Stimulated activated CD8-positive, alpha-beta memory T cell treated with anti-CD3 and anti-CD28 coated beads, Interleukin-7, amount 100 ng/mL, for 24 hours (primary cell): ENCODE results near the gene RAD51B.
"Not testable (repeated sequence)": the region's sequence is repeated elsewhere in the genome, so short reads cannot be mapped to it uniquely, and the experiment has no call there.

Experiments used
- DNase-seq: peaks from one replicate; pipeline ENCODE4 v3.0.0-alpha.2; 2020; ENCODE audit warnings: low read depth

The RAD51B gene

DNA sequence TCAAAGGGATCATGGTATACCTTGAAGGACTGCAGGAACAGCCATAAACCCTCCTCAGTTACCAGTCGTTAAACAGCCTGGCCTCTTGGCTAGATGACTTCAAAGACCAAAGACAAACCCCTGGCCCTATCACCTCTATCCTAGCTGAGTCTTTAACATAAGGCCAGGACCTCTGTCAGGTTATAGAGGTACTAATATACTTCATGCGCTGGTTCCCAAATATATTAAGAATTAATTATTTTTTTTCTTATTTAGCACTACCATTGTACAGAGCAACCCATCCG is 459.8 kb downstream of the RAD51B start:
- no peak for DNase-seq

DNA sequence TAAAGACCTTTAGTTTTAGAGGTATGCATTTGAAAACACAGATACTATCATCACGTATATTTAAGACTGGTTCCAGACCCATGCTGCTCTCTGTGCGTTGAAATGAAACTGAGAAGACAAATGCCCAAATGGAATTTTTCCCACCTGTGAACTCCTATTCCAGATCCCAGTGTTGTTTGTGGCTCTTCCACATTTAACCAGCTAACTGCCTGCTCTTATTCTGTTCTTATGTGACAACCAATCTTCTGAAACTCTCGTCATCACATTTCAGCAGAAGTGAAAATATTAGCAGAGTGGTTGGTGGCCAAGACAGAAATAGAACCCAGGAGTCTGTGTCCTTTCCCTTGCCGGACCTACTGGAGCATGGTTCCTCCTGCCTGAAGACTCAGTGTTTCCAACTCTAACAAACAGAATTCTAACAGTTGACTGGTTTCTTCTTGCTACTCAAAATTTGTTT is 460.2 kb downstream of the RAD51B start:
- no peak for DNase-seq

DNA sequence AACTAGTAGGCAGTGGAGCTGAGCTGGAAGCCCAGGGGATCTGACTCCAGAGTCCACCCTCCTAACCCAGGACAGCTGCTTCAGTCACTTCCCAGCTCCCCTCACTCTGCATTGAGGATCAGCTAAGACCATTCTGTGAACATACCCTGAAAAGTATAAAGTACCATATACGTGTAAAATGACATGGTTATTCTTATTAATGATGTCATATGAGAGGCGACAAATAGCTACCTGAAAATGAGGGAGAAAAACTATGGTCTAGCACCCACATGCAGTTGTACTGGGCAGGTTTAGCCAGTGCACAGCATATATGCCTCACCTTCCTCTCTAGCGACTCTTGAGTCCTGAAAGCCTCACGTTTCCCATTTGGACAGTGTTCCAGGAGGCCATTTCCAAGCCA is 461.9 kb downstream of the RAD51B start:
- no peak for DNase-seq

DNA sequence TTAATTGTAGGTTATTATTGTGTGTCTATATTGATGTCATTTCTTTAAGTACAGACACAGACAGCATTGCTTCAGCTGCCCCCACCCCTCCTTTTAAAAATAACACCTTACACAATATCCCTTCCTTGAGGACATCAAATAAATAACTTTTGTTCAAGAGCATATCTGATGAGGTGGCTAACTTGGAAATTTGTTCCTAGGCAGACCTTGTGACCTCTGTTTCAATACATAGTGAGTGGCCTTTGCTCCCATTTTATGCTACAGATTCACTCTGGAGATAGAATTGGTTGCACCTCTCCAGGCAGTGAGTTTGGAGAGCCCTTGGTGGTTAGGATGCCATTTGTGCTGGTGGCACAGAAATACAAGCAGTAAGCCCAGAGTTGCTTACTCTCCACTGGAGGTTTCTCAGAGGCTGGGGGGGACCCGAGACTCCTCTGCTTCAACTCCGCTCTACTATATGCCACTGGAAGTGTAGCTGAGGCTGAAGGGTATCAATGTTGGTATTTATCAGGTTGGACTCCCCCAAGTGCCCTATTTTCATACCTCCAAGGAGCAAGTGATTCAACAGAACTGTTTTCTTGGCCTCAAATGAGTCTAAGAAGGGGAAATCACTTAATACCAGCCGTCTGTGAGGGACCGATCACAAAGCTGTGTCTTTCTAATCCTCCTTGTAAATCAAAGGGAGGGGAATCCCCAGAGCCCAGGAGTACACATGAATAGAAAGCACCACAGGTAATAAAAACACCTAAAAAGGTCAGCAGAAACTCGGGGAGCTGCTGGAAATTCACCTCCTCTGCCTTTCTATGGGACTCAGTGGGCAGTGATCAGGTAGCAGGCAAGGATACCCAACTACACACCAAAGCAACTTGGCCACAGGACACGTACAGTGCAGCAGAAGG is 463.1 kb downstream of the RAD51B start:
- DNase-seq = no peak

DNA sequence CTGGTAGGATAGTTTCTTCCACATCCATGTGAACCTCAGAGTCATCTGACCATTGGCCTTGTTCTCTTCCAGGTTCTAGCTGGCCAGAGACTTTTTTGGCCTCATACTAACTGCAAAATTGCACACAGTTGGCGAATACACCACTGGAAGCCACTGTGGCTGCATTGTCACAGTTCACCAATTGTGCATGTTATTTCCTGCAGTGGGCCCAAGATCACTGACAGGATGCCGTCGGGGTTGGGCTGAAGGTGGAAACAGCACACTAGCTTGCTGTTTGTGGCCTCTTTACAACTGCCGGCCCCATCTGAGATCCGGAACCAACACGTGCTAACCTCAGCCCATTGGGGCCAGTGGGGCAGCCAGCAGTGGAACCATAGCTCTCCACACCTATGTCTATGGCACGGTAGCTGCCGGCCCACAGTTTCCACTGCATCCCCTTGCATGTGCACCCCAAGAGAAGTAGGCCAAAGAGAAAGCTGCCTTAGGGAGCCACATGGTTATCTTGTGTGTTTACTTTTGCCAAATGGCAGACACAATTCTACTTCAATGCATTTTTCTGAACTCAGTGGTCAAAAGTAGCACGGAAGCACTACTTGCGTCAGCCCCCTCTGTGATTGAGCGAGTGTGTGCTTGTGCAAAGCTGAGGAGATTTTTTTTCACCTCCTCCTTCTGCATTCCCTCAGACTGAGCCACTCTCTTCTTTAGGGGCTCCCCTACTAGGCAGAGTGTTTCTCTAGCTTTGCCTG is 464.0 kb downstream of the RAD51B start:
- DNase-seq = peak; percentile 12

DNA sequence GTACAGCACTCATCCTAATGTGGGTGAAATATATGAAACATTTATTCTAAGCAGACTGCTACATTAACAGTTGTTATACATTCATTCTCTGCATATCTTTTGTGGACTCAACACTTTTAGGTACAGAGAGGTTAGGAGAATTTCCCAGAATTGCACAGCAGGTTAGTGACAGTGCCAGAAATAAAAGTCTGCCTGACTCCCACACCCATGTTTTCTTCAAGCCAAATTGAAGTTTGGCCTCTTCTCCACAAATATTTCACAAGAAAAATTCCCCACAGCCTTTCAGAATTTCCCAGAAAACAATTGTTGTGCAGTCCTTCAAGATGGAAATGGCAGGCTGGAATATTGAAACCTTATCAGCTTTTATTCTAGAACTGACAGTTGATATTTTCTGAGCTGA is 464.8 kb downstream of the RAD51B start:
- no peak for DNase-seq

DNA sequence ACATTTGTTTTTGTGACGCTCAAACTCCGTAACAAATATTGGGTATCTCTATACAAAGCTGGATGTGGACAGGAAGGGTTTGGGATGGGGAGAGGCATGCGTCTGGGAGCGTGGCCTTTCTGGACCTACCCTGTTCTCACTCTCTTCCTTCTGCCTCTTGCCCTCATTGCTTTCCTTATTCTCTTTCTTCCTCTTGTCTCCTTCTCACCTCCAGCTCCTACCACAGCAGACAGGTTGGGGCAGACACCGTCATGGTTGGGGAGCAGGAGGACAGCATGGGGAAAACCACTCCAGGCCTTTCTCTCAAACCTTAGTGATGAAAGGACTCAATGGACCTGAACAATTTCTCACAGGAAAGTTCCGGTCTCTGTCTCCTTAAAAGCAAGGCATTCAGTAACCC is 465.3 kb downstream of the RAD51B start:
- no peak for DNase-seq

DNA sequence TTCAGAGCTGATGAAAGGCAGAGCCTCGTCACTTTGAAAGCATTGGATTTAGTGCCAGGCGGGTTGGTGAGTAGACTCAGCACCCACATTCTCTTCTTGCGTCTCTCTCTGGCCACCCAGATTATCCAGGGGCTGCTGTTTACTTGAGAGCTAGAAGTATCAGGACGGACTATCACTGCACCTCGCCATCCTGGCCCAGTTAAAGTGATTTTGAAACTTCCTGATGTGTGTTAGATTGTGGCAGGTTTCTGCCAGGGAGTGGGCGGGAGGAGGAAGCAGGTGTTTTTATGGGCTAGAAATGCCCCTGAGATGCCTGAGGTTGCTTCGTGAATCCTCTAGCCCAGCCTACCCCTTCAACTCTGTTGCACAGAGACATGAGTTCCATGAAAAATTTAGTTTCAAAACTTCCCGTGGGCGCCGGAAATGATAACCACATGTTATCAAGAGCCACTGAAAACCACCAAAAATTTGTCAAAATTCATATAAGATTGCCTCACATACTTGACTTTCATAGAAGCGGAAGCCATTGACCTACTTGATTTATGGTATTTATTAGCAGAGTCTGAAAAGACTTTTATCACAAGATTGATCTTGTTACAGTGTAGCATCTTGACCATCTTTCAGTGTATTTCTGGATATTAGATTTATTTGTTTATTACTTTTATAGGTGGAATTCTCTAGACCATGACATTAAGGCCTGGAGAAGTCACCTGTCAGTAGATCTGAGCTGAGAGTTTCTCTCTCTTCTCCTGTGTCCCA is 466.0 kb downstream of the RAD51B start:
- peak; percentile 30 for DNase-seq

DNA sequence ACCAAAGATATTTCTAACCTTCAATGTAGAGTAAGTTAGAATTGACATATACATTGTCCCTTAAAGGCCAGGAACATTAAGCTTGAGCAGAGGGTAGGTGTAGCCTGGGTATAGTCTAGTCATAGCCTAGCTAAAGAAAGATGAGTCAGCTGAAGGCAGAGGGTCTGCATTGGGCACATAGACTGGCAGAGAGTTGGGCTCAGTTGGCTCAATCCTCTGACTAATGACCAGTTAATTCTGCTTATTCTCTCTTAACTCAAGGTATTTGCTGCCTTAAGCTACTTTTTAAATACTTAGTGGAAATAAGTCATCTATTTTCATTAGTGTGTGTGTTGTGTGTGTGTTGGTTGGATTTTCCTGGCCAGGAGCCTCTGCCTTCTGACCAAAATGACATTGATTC is 467.1 kb downstream of the RAD51B start:
- DNase-seq = no peak

DNA sequence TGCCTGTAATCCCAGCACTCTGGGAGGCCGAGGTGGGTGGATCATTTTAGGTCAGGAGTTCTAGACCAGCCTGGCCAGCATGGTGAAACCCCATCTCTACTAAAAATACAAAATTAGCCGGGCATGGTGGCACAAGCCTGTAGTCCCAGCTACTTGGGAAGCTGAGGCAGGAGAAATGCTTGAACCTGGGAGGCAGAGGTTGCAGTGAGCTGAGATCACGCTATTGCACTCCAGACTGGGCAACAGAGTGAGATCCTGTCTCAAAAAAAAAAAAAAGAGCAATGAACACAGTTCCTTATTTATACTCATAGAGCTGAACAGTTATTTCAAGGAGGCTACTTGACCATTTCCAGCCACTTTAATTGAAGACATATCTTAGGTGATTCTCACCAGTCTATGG is 469.9 kb downstream of the RAD51B start:
- DNase-seq = not testable (repeated sequence)

DNA sequence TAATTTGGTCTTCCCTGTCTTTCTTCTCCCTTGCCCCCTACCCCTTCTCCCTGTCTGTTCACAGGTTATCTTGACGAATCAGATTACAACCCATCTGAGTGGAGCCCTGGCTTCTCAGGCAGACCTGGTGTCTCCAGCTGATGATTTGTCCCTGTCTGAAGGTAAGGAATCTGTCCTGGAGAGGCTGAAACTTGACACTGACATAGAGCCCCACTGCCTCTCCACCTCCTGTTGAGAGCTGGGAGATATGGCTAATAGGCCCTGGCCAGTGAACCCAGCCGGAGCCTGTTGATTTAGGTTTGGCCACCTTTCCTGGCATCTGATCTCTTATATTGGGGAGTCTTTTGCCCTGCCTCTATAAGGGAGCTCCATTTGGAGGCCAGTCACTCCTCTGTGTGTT is 472.2 kb downstream of the RAD51B start:
- DNase-seq = no peak

DNA sequence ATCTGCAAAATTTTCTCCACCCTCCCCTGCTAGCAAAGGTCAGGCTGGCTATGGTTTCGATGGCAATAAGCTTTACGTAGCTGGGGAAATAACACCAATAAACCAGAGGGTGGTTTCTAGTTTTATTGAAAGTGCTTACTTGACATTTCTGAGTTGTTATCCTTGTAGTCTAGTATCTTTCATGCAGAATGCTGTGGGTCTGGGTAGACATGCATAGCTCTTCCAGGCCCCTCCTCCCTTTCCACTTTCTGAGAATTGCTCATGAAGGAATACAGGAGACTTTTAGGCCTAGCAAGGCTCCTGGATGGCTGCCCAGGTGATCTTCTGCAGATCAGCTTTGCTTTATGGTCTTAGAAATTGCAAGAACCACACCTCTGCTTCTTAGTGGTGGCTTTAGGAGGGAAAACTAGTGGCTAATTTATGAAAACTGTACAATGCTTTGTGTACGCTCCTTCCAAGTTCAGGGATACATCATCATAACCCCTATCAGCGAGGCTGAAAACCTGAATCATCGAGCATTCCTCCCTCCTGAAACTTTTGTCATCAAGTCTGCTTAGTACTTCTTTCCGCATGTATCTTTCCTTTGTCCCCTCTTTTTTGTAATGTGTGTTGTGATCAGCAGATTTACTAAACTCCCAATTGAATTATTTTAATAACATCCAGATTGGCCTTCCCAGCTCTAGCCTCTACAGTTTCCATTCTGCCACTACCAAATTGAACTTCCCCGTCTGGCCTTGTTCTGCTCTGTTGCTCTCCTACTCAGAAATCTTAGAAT is 473.0 kb downstream of the RAD51B start:
- DNase-seq = no peak

DNA sequence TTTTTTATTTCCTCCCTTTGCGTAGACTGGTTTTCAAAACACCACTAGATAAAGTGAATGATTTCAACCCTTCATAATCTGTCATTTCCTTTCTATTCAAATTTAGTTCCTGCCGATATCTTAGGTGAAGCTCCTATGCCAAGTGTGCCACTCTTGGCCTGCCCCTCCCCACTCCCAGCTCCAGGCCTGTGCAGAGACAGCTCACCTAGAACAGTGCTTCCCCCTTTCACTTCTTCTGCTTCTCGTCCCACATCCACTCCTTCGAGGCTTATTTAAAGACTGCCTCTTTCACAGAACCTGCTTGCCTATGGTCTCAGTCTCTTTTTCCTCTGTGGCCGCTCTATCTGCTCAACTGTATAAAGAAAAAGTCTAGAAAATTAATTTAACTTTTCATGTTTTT is 473.8 kb downstream of the RAD51B start:
- no peak for DNase-seq

DNA sequence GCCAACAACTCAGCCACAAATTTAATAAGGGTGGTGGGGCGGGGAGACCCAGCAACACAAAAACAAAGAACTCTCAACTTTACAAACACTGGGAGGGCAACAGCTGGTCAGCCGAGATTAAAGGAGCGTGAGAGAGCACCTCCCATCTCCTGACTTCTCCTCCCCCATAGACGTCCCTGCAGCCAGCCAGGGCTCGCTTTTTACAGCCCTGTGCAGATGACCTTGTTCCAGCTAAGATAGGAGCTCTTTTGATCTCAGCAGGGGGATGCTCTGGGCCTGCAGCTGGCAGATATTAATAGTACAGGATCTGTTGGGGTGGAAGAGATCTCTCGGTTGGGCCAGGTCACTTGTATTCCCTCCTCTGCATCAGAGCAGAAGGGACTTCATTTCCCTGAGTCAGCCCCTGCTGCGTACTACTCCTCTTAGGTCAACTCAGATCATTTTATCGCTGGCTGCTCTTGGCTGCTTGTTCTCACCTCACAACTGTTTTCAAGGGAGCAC is 475.8 kb downstream of the RAD51B start:
- no peak for DNase-seq

DNA sequence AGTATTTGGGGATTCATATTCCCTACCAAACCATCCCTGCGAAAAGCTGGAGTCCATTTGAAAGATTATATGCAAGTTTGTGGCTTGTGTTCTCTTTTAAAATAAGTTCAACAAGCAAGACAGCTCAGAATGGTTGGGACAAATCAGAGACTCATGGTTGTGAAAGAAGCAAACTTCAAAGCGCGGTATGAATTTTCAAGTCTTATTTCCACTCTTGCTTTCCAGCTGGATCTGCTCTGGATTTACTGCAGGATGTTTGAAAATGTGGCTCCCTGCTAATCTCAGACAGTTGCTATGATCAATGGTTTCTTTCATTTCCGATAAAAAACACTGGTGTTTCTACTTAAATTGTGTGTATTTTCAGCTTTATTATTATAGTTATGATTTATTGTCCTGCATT is 477.5 kb downstream of the RAD51B start:
- DNase-seq = no peak

DNA sequence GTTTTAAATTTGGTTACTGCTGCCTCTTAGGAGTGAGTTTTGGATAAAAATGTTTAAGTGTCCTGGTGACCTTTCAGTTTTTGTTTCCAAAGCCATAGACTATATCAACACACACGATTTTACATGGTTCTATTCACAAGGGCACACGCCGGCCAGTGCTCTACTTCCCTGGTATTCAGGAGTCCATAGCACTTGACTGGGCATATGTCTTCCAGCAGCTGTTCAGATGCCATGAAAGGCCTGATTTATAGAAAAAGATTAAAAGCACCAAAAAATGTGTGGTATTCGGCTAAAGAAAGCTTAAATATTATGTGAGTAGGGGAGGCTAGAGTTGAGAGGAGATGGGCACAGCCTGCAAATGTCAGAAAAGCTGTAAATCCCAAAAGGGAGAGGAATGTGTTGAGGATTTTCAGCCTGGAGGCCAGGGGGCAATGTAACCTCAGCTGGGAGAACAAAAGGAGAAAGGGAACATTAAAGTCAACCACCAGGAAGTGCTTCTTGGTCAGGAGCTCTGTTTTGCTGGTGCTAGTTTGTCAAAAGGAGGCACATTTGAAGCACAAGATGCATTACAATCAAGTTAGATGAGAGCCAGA is 478.4 kb downstream of the RAD51B start:
- DNase-seq = no peak

DNA sequence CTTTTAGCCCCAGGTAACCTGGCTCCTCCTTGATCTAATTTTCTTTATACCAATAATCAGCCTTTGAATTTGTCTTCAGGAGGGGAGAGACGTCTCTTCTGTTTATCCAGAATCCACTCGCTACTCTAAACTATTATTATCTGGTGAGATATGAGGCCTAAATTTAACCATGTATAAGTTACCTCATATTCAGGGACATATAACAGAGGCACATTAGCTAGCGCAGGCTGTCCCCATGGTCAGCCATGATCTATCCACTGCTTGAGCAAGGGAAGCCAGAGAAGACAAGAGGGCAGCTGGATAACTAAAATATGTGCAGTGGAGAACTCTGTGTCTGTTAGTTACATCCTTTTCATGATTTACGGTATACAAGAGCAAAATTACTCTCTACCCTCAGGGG is 481.0 kb downstream of the RAD51B start:
- DNase-seq = no peak

DNA sequence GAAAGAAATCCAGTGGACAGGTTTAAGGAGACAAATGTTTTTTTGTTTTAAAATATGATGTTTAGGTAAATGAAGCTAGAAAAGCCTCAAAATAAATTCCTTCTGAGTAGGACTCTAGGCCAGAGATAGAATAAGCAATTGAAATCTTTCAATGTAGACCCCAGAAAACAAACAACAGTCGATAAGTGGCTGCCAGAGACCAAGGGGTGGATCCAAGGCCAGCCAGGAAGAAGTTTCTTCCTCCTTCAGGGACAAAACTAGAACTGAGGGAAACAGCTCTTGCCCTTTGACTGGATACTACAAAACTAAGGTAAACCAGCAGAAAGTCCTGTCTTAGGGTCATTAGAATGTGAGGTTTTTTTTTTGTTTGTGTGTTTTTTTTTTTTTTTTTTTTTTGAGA is 481.6 kb downstream of the RAD51B start:
- no peak for DNase-seq

DNA sequence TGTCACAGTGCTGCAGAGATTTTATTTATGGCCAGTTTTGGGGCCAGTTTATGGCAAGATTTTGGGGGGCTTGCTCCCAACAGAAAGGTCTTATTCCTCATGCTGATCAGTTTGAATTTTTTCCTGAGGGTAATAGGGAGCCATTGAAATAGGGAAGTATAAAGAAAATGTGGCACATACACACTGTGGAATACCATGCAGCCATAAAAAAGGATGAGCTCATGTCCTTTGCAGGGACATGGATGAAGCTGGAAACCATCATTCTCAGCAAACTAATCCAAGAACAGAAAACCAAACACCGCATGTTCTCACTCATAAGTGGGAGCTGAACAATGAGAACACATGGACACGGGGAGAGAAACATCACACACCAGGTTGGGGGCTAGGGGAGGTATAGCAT is 483.4 kb downstream of the RAD51B start:
- not testable (repeated sequence) for DNase-seq

DNA sequence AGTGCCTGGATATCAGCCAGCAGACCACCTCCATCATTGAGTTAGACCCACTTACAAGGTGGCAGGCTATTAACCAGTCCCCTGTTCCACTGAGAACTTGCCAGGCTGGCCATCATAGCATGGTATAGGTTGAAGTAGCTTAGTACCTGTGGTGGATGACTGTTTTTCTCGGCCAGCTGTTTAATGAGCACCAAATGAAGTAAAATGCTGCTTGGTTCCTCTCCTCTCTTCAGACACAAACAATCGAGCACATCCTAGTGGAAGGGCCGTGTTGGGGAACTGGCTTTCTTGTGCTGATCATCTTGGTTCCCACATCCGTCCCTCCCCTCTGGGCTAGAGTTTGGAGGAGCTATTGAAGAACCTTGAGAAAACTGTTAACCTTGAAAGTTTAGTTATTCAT is 486.2 kb downstream of the RAD51B start:
- DNase-seq = no peak

DNA sequence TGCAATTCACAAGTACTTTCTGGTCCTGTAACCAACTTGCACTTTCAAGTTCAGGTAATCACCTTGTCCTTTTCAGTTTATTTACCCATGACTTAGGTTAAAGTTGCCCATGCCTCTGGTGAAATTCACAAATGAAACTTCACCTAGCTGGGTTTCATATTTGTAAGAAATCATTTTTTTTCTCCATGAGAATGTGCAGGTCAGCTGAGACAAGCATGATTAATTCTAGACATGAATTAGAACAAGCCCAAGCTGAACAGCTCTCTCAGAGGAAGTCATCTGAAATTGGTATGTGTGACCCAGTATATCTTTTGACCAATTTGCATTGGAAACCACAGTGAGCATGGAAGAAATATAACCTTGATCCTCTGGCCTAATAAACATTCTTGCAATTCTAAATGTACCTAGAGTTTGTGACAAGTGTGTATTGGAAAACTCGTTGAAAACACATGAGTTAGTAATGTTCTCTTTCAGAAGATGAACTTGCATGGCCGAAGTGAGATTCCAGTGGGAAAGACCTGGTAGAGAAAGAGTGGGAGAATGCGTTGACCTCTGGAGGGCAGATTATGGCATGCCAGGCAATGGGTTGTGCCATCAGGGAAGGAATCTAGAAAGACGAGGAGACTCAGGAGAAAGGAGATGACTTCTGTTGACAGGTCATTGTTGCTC is 486.8 kb downstream of the RAD51B start:
- no peak for DNase-seq
